Tibial artery (tissue), 4 donors: ENCODE results near the gene PRPH2.

Source experiments
- DNase-seq, 2 donors: peaks; one replicate each; pipeline ENCODE4 v3.0.0-alpha.2; 2019
- H3K27ac ChIP-seq, 2 donors: fragments of 200-600 bp; sonication (generic) in 1 of 2; 1 replicate in 1 of 2; 2 replicates in 1 of 2; pipeline ENCODE4 v1.5.1; 2018 to 2019; ENCODE audit warnings: mild to moderate bottlenecking in 1 of 2
- H3K27me3 ChIP-seq, 2 donors: fragments of 200-600 bp; sonication (generic) in 1 of 2; one replicate each; pipeline versions ENCODE4 v1.5.1 to v1.6.0; 2016 to 2019
- H3K36me3 ChIP-seq, 3 donors: fragments of 200-600 bp; sonication (generic) in 2 of 3; one replicate each; pipeline ENCODE4 v1.5.1; 2016 to 2019; ENCODE audit warnings: mild to moderate bottlenecking in 2 of 3
- H3K4me1 ChIP-seq, 4 donors: fragments of 200-600 bp; sonication (generic) in 2 of 4; 1 replicate in 3 of 4; 2 replicates in 1 of 4; pipeline ENCODE4 v1.5.1; 2016 to 2019
- H3K4me3 ChIP-seq, 2 donors: fragments of 200-600 bp; sonication (generic) in 1 of 2; 1 replicate in 1 of 2; 2 replicates in 1 of 2; pipeline ENCODE4 v1.5.1; 2018 to 2019; ENCODE audit warnings: mild to moderate bottlenecking in 2 of 2
- H3K9me3 ChIP-seq, 3 donors: fragments of 200-600 bp; sonication (generic) in 1 of 3; one replicate each; pipeline ENCODE4 v1.5.1; 2016 to 2019
- CTCF ChIP-seq, 2 experiments: fragments of 200-600 bp in 1 of 2; fragments of 450-650 bp in 1 of 2; IDR thresholded peaks; one replicate each; pipeline ENCODE4 v1.5.1; 2017 to 2019; ENCODE audit warnings: antibody characterized with exemption in 2 of 2, mild to moderate bottlenecking in 1 of 2, moderate library complexity in 1 of 2
- intact Hi-C: fragments of 100-400 bp; cut with DNase I; formaldehyde crosslinking; loops from one replicate; pipeline ENCODE4 v1.15.0; 2023; ENCODE audit warnings: low total_unique reads

Gene PRPH2

DNA sequence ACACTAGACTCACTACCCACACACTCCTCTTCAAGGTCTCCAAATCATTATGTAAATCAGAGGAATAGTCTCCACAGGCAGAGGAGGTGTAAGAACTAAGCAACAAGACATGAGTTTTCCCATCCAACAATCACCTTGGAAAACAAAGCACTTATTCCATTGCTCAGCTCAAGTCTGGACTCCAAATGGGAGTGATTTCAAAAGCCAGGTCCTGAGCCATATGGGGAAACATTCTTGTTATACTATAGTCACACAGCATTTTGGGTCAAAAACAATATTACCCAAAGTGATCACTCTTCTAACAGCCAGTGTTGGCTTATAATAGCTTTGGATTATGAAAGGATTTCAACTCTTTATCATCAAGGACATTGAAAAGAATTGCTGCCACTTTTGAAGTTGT, 3.6 kb upstream of the PRPH2 start:
- H3K27ac ChIP-seq = peak overlapping the region; percentile 67 to 76
- intact Hi-C loops = loop anchor here (5.0 kb wide), 2 partner anchors 64 to 151 kb away; partner anchors contain the start of gene RPL7L1
- peak overlapping the region; percentile 52 to 71 for H3K4me3 ChIP-seq
- no peak for TF ChIP-seq CTCF (IDR thresholded peaks at IDR 0.05)
- DNase-seq = no peak
- no peaks in the 10 kb centered on the region for H3K9me3 ChIP-seq
- H3K4me1 ChIP-seq = peaks cover 0 to 15% (median 5%) of the 10 kb centered on the region in 4 donors
- H3K36me3 ChIP-seq = no peaks in the 10 kb centered on the region
- H3K27me3 ChIP-seq = no peaks in the 10 kb centered on the region

DNA sequence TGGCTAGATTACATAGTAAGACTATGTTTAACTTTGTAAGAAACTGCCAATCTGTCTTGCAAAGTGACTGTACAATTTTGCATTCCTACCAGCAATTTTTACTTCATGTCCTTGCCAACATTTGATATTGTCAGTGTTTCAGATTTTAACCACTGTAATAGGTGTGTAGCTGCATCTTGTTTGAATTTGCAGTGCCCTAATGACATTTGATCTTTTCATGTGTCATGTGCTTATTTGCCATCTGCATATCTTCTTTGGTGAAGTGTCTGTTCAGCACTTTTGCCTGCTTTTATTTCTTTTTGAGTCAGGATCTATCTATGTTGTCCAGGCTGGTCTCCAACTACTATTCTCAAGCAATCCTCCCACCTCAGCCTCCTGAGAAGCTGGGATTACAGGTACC, 2.4 kb upstream of the PRPH2 start:
- no peak for DNase-seq

GRCh38 chr6:42720739-42721138, 1.7 kb downstream of the PRPH2 start:
- no peak for DNase-seq
- no peak overlapping the region for H3K27ac ChIP-seq
- intact Hi-C loops = no loop called here

More for the DNA sequence above, 2.4 kb upstream of the PRPH2 start:
- Histone ChIP-seq H3K4me3 (no peak overlapping the region), H3K36me3 (no peaks in the 10 kb centered on the region), H3K27ac (no peak overlapping the region), H3K27me3 (no peaks in the 10 kb centered on the region), H3K9me3 (no peaks in the 10 kb centered on the region), H3K4me1 (peaks cover 0 to 15% (median 5%) of the 10 kb centered on the region in 4 donors)
- intact Hi-C loops = loop anchor here (5.0 kb wide), 2 partner anchors 63 to 152 kb away; partner anchors contain the start of gene RPL7L1
- TF ChIP-seq CTCF (IDR thresholded peaks at IDR 0.05) = no peak

DNA sequence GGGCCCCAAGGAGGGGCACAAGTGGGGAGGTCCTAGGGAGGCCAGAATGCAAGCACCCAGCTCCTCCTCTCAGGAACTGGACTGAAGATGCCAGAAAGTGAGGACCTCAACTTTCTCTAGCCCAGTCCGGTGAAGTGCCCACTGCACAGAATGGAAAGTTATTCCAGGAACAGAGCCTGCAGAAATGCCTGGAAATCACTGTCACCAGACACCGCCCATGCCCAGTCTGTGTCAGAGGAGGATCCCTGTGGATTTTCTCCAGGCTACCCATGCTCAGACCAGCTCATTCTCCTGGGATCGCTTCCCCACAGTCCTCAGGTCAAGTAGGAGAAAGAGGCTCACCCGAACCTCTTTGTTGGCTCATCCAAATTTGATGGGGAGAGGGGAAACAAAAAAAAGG, 6.5 kb downstream of the PRPH2 start:
- DNase-seq = no peak
- H3K27me3 ChIP-seq = no peaks in the 10 kb centered on the region
- no peaks in the 10 kb centered on the region for H3K36me3 ChIP-seq
- H3K9me3 ChIP-seq = peaks cover 0 to 8% (median 8%) of the 10 kb centered on the region in 3 donors
- H3K4me3 ChIP-seq = no peak overlapping the region
- intact Hi-C loops = no loop called here
- no peaks in the 10 kb centered on the region for H3K4me1 ChIP-seq
- no peak for TF ChIP-seq CTCF (IDR thresholded peaks at IDR 0.05)
- no peak overlapping the region for H3K27ac ChIP-seq

More at GRCh38 chr6:42720739-42721138, 1.7 kb downstream of the PRPH2 start:
- Histone ChIP-seq H3K9me3 (no peaks in the 10 kb centered on the region), H3K36me3 (no peaks in the 10 kb centered on the region), H3K27me3 (no peaks in the 10 kb centered on the region), H3K4me1 (no peaks in the 10 kb centered on the region), H3K4me3 (no peak overlapping the region)
- TF ChIP-seq CTCF (IDR thresholded peaks at IDR 0.05) = no peak

GRCh38 chr6:42714098-42714761, 8.2 kb downstream of the PRPH2 start:
- Histone ChIP-seq H3K27ac (no peak overlapping the region), H3K4me1 (no peaks in the 10 kb centered on the region), H3K36me3 (no peaks in the 10 kb centered on the region), H3K9me3 (peaks cover 0 to 8% (median 8%) of the 10 kb centered on the region in 3 donors), H3K27me3 (no peaks in the 10 kb centered on the region), H3K4me3 (no peak overlapping the region)
- no peak for DNase-seq
- intact Hi-C loops = no loop called here
- no peak for TF ChIP-seq CTCF (IDR thresholded peaks at IDR 0.05)
